Stimulated activated CD8-positive, alpha-beta memory T cell treated with anti-CD3 and anti-CD28 coated beads, Interleukin-7, amount 100 ng/mL, for 48 hours (primary cell): ENCODE data around the gene FZD10.

Source experiments
- DNase-seq, 2 donors: peaks; one replicate each; pipeline ENCODE4 v3.0.0-alpha.2; 2020; ENCODE audit warnings: low read depth in 1 of 2; ENCODE audit errors: extremely low read depth in 1 of 2

FZD10 gene

DNA sequence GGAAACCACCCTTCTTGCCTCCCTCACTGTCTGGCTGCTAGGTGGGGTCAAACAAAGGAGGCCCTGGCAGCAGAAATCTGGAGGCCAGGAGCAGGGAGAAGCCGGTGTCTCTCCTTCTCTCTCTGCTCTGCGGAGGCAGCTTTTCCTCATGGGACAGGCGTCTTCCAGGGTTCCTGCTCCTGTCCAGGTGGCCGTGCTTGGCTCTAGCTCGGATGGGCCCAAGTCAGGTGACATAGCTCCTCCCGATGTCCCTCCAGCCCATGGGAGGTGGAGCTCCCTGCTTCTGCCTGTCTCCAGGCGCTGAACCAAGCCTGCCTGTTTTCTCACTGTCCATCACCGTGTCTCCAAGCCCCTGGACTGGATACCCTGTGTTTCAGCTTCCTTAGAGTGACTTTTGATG is 30.5 kb upstream of the FZD10 start:
- no peak for DNase-seq

GRCh38 chr12:130132831-130133511 is 29.3 kb upstream of the FZD10 start:
- no peak for DNase-seq

DNA sequence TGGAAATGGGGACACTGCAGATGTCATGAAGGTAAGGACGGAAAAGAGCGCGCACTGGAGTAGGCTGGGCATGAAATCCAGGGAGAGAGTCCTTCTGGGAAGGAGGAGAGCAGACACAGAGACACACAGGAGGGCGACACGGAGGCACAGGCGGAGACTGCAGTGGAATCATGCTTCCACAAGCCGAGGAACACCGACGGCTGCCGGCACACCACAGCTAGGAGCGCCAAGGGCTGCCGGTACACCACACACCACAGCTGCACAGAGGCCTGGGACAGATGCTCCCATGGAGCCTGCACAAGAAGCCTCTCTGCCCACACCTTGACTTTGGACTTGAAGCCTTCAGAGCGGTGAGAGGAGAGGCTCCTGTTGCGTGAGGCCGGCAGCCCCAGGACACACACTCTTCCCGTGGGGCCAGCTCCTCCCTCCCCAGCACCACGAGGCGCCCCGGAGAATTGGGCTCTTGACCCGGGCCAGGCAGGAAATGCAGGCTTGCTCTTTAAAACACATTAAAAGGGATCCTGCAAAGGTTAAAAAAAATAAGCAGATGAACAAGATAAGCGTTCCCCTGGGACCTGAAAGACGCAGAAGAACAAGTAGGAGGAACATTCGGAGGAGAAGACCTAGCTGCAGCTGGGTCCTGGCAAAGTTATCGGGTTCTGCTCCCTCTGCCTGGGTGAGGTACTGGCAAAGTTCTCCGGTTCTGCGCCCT is 28.3 kb upstream of the FZD10 start:
- DNase-seq, result no peak

DNA sequence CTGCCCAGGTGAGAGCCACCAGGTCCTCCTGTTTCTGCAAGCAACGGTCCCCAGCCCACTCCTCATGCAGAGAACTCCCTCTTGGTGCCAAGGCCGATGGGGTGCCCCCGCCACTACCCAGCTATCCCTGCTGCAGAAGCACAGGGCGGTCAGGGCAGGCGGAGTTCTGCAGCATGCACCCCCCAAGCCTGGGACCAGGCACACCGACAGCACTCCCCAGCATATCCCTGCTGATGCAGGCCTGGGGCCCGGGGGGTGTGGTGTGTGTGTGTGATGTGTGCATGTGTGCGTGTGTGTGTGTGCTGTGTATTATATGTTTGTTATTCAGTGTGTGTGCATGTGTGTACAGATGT is 27.7 kb upstream of the FZD10 start:
- no peak for DNase-seq

GRCh38 chr12:130136509-130137039 is 25.7 kb upstream of the FZD10 start:
- DNase-seq, result no peak

DNA sequence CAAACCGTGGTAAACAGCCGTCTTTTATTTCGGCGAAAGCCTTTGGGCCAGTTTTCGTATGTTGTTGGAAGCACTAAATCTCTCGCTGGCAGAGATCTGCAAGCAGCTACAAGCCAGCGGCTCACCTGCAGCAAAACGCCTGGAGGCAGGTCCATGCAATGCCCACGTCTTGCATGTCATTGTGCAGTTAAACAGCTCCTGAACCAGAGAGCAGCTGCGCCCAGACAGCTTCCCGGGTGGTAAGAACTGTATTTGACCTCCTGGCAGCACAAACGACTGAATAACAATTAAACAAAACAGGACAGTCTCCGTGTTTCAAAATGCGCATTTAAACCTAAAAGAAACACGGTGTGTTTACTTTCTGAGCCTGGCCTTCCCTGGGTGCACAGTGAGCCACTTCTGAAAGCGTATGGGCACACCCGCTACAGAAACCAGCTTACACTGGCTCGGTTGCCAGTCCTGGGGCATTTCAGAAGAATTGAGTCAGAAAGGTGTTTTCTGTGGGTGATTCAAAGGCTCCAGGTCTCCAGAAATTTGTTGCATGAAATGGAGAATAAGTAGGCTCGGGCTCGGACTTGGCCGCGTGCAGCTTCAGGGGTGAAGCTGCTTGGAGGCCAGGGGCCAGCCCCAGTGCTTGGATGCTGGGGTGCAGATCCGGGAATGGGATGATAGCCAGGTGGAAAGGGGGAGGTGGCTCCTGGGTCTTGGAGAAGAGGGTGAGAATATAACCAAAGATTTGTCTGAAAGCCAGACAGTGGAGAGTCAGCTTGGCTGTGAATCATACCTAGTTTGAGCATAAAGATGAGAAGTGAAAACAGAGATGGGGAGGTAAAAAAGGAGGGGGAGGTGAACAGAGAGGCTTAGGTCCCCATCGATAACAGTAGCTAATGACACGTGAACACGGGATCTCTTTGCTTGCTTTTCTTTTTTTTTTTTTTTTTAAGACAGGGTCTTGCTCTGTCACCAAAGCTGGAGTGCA is 24.9 kb upstream of the FZD10 start:
- no peak for DNase-seq

- no peak for DNase-seq
Measured at GRCh38 chr12:130138478-130138877, 23.8 kb upstream of the FZD10 start.

DNA sequence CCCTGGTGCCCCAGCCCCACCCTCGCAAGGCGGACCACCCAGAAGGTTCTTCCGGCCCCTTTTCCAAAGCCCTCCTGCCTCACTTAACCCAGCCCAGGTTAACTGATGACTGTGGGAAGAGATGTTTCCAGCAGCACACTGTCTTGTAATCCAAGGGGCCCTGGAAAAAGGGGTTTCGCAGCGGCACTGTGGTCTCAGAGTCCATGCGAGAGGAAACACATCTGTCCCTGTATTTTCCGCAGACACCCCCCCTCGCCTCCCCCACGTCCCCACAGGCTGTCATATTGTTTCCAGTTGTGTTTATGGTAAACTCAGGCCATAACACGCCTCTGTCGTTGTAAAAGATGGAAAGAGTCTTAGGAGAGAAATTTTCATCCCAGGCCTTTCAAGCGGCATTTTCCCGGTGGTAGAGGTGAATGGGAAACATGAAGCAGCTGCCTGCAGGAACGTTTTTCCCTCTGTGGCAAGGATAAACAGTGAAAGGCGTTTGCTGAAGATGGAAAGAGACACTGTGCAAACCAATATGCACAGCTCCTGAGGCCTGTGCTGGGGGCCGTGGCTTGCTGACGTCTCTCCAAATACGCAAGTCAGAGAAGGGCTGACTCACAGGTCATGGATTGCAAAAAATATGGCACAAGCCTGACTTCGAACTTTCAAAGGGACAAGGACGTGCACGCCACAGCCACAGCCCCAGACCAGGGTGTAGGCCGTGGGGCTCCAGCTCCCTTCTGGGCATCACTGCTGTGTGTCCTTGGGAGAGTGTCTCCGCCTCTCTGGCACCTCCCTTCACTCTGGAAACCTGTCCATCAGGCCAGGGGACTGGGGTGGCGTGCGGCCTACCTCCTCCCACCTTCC is 22.5 kb upstream of the FZD10 start:
- no peak for DNase-seq

GRCh38 chr12:130141105-130141504 is 21.2 kb upstream of the FZD10 start:
- no peak for DNase-seq

DNA sequence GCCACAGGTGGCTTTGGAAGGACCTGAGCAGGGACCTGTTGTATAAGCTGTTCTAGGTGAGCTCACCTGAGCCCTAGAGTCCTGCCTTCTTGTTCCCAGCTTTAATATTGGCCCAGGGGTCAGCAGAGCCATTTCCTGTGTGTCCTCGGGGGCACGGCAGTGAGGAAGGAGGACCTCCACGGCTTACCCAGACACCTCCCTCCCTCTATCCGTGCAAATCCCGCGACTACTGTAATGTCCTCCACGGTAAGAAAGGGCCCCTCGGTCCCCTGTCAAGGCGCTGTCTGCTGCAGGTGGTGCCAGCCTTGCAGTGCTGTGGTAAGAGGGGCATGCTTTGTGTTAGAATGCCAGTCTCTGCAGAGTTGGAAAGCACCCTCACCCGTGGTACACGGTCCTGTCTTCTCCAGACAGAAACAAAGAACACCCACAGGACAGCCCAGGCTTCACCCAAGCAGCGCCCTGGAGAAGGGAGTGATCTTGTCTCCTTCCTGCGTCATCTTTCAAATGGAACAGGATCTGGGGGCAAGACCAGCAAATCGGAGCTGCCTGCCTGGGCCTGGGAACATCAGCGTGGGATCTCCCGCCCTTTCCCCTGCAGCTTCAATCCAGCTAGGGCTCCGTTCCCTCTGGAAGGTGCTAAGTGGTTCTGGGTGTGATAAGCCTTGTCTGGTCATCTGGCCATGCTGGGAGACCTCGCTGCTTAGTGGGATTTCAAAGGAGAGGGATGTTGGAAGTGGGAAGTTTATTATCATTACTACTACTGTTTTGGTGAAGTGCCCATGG is 20.2 kb upstream of the FZD10 start:
- DNase-seq, result no peak

DNA sequence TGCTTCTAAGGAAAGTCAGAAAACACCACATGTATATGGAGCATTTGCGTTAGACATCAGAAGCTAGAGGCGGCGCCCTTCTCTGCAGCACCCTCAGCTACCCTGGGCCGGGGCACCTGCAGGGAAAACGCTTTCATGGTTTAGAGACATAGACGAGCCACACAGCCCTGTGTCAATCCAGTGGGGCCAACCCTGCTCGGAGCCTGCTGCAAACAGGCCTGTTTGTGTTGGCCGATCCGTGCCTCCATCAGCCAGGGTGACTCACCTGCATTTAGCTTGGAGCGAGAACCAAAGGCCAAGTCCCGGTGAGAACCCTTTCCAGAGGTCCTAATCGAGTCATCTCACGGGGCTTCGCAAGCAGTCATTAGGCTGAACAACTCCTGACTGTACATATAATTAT is 19.5 kb upstream of the FZD10 start:
- DNase-seq, result no peak

- DNase-seq, result no peak
Measured at GRCh38 chr12:130143136-130143535, 19.1 kb upstream of the FZD10 start.

DNA sequence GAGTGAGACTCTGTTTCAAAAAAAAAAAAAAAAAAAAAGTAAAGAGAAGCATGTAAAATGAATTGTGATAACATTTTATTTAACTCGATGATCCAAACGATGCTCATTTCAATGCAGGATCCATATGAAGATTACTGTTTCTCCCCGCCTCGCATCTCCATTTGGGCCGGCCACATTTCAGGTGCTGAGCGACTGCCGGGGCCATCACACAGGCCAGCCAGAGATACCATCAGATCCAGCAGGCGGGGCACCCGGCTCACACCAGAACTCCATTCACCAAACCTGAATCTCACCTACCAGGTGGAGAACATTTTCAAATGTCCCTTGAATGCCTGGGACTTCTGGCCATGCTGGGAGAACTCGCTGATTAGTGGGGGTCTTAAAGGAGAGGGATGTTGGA is 18.0 kb upstream of the FZD10 start:
- DNase-seq, result no peak

DNA sequence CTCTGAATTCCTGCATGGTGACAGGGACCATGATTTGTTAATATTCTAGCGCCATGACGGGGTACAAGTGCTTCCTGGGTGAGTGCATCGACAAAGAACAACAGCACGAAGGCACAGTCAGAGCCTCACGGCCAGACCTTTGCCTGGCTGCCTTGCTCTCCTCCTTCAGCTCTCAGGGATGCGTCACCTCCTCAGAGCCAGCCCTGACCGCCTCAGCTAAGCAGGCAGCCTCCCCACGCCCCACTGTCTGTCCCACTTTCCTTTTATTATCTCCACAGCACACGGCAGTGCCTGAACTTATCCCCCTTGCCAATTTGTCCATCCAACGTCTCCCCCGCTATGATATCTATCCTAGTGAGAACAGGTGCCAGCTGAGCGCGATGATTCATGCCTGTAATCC is 16.5 kb upstream of the FZD10 start:
- no peak for DNase-seq

GRCh38 chr12:130146176-130146931 is 15.9 kb upstream of the FZD10 start:
- no peak for DNase-seq

DNA sequence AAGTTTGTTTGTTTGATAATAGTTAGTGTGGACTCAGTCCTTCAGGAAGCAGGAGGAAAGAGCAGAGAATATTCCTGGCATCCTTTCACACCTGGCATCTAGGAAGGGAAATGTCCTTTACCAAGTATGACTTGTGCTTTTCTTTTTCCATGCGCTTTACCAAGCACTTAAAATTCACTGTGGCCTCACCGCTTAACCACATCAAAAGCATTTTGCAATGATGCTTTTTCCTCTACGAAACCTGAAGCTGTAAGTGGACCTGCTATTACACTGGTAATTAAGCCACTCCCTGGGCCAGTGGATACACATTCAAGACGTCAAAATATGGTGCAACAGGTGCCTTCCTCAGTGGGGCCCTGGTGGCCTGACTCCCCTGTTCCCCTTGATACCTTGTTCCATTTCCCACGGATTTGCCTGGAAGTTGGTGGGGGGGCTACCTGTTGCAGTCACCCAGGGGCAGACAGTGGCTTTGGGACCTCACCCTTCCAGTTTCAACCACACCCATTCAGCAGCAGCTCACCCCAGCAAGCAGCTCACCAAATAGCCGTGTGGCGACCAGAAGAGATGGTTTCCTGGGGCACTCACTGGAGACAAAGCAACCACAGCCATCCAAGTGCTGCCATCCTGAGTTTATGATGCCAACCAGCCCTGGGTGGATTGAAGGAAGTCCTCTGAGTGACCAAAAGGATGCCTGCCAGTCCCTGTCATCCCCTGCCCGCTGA is 14.2 kb upstream of the FZD10 start:
- DNase-seq, result no peak

DNA sequence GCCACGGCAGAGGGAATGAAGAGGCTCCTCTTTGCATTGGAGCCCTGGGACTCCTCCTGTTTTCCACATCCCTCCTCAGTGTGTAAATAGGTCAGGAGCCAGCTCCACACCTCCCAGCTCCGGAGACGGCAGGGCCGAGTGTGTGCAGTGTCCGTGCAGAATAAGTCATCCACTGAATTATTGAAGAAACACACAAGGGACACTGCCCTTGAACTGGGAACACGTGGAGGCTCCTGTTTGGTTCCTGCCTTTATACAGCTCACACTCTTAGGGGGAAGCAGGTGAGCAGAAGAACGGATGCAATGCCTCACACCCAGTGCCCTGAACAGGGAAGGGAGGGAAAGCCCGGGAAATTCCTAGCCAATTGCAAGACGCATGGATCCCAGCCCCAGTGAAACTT is 10.4 kb upstream of the FZD10 start:
- no peak for DNase-seq

GRCh38 chr12:130152386-130152785 is 9.9 kb upstream of the FZD10 start:
- DNase-seq, result no peak
